Measurements from ENCODE around the gene SPPL3.

- TF ChIP-seq, protein P1, sequence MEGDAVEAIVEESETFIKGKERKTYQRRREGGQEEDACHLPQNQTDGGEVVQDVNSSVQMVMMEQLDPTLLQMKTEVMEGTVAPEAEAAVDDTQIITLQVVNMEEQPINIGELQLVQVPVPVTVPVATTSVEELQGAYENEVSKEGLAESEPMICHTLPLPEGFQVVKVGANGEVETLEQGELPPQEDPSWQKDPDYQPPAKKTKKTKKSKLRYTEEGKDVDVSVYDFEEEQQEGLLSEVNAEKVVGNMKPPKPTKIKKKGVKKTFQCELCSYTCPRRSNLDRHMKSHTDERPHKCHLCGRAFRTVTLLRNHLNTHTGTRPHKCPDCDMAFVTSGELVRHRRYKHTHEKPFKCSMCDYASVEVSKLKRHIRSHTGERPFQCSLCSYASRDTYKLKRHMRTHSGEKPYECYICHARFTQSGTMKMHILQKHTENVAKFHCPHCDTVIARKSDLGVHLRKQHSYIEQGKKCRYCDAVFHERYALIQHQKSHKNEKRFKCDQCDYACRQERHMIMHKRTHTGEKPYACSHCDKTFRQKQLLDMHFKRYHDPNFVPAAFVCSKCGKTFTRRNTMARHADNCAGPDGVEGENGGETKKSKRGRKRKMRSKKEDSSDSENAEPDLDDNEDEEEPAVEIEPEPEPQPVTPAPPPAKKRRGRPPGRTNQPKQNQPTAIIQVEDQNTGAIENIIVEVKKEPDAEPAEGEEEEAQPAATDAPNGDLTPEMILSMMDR (conservative IDR thresholded peaks at IDR 0.05), result no peak
- TF ChIP-seq ZFX (IDR thresholded peaks at IDR 0.05), result no peak
Measured at GRCh38 chr12:120866108-120866507, 38.0 kb downstream of the SPPL3 start.

All from C4-2B (cell line).